GM19438 (cell line): ENCODE data around the gene MMP24OS.
"Not testable (repeated sequence)": the region's sequence is repeated elsewhere in the genome, so short reads cannot be mapped to it uniquely, and the experiment has no call there.

ENCODE experiments used
- ATAC-seq: cut with Tn5 transposase; IDR thresholded peaks from one replicate; pipeline ENCODE4 v1.9.1; 2021; ENCODE audit warnings: low read depth; ENCODE audit not compliant: unreplicated experiment

The MMP24OS gene

DNA sequence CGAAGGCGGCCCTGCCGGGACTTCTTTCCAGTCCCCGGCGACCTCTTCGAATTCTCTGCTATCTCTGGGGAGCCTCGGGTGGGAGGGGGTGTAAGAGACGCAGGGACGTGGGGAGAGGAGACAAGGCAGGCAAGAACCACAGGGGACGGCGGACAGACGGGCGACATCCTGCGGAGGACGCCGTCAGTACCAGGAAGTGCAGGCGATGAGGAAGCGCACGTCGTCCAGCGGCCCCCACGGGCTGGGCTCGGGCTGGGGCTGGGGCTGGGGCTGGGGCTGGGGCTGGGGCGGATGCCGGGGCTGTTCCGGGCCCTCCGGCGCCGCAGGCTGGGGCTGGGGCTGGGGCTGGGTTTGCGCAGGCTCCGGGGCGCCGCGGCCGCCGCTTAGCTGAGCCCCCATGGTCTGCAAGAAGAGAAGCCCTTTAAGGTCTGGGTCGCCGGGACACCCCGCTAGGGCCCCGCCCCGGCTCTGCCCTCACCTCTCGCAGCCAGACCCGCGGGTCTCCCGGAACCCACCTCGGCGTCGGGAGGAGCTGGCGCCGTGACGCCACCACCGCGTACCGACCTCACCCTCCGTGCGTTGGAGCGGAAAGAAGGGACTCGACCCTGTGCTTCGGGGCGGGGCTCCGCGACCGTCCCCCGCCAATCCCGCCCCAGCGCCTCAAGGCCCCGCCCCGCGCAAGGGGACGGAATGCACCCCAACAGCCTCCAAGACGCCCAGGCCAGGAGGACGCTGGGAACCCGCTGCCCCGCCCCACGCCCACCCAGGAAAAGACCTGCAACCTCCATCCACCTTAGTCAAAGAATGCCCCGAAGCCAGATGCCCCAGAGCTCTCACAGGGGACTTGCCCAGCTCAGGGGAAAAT is at the start of gene MMP24OS:
MMP24OS (minus strand) TSS at position 592 of the 865 bp plus-strand sequence; CDS start at position 399, 193 bp downstream.
- ATAC-seq, result peak; percentile 82

DNA sequence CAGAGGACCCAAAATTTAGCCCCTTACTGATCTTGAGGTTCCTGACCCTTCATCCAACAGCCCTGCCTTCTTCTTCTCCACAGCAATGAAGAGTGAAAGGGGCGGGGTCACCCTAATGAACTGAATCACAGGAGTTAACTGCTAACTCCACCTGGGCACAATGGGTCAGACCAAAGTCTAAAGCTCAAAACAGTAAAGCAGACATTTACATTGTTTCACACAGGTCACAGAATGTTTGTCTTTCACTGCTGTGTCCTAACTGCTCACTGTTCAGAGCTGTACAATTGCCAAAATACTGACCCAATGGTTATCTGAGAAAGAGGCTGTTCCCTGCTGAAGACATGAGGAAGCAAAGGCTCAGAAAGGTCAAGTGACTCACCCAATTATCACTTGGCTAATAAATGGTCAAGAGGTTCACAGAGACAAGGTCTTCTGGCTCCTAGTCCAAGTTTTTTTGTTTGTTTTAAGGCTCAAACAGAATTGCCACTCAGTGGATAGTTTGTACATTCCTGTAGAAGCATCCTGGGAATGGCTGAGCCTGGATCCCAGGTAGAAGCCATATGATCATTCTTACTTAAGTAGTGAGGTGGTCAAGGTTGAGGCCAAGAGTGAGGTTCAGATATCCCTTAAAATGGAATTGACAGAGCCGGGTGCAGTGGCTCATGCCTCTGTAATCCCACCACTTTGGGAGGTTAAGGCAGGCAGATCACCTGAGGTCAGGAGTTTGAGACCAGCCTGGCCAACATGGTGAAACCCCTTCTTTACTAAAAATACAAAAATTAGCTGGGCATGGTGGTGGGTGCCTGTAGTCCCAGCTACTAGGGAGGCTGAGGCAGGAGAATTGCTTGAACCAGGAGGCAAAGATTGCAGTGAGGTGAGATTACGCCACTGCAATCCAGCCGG is 49.4 kb upstream of the MMP24OS start:
- ATAC-seq, result no peak

DNA sequence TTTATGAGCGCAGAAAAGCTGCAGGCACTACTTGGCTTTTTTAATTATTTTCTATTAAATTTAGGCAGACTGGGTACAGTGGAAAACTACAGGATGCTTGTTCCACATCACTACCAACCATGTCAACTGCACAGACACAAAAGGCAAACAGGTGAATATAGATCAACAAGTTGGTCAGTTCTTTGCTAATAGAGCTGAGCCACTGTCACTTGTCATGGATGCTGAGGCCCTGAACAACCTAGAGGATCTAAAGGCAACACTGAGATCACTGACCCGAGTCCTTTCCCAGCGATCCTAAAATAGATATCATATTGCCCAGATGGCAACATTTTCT is 48.8 kb upstream of the MMP24OS start:
- ATAC-seq, result no peak

DNA sequence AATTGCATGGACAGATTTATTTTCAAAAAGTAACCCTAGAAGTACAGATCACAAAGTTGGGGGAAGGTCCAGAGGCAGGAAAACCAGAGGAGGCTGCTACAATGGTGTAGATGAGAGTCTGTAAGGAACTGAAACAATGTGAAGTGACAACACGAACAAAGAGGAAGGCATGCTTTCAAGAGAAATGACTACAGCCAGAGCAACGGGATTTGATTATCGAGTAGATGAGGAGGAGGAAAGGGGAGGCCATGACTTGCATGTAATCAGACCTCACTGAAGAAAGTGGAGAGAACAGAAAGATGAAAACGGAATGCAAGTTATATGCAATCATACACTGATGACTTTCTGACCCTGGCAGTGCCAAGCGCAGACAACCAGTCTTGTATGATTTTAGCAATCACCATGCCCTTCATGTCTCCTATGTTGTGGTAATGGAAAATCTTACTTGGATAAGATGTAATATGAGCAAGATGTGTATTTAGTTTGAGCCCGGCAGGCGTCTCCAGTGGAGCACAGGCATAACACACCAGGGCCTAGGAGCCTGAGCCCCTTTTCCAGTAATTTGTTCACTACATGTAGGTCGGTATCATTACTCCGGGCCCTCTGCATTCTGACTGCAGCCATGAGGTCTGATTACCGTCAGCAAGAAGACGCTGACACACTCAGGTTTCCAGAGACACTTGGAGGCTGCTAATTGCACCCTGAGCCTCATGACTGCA is 48.3 kb upstream of the MMP24OS start:
- ATAC-seq, result no peak

DNA sequence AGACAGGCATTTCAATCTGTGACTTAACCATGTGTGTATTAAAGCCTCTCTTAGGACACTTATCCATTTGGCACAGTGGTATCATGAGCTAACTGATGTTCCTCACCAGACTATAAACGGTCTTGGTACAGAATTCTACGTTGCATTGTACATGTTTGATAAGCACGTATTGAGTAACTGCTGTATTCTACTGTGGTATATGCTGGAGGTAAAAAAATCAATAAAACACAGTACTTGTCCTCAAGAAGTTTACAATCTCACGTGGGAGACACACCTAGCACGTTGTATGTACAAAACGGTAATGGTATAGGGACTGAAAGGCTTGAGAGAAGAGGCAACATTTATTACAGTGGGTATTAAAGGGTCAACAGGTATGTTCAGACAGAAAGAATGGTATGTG is 47.5 kb upstream of the MMP24OS start:
- no peak for ATAC-seq

DNA sequence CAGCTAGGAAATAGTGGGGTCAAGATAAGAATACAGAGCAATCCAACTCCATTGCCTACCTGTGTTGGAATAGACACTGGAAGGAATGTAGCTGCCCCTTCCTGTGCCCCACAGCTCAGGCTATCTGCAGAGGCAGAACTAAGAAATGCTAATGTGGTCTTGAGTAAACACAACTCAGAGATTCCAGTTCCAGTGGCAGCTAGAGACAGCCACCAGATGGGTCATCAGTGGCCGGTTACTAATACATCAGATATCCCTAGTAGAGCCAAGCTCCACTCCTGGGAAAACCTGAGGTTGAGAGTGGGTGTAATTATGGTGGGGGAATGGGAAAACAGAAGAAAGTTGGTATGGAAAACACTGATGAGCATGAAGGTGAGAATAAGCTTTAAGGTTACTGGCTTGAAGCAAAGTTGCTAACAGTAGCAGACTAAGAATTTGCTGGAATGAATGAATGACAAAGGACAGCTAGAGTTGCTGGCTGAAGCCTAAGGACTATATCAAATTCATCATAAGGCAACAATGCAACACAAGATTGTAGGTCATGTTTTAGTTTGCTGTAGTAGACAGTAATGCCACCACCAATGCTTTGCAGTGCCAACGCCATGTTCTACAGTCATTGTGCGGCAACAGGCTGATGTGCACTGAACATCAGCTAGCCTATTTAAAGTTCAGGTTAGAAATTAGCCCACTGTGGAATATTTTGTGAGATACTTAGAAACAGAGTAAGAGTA is 42.6 kb upstream of the MMP24OS start:
- ATAC-seq, result no peak

DNA sequence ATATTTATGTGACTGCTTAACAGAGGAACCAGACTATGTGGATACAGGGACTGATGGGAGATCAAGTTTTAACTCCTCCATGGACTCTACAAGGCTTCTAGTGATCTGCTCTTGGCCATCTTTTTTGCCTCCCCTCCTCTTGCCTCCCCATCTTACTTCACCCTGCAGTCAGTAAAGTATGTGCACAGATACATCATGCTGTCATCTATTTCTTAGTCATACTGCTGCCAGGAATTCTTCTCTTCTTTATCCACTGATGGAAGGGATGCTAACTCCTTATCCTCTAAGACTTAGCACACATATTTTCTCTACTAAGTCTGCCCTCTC is 41.9 kb upstream of the MMP24OS start:
- no peak for ATAC-seq

DNA sequence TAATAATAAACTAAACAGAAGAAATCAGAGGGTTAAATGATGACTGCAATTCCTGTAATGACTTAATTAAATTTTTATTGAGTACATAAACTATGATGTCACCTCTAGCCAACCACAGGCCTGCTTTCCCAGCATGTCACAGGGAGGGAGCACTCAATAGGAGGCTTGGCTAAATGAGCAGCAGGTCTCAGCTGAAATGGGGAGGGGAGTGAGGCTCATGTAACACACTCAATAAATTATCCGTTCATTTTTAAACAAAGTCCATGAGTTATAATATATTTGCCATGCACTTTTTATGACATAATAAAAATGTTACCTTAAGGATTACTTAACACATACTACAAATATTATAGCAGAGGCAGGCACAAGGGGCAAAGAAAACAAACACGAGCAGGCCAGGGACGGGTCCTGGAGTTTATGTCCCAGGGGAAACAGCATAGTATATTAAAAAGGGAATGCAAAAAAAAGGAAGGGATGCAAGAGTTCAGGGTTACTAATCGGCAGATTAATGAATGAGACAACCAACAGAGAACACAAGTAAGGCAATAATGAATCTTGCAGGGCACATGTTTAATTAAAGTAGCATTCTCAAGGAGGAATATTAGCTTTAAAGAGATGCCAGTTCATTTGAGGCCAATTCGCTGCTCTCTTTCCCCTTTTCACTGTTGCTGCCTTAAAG is 41.4 kb upstream of the MMP24OS start:
- no peak for ATAC-seq

DNA sequence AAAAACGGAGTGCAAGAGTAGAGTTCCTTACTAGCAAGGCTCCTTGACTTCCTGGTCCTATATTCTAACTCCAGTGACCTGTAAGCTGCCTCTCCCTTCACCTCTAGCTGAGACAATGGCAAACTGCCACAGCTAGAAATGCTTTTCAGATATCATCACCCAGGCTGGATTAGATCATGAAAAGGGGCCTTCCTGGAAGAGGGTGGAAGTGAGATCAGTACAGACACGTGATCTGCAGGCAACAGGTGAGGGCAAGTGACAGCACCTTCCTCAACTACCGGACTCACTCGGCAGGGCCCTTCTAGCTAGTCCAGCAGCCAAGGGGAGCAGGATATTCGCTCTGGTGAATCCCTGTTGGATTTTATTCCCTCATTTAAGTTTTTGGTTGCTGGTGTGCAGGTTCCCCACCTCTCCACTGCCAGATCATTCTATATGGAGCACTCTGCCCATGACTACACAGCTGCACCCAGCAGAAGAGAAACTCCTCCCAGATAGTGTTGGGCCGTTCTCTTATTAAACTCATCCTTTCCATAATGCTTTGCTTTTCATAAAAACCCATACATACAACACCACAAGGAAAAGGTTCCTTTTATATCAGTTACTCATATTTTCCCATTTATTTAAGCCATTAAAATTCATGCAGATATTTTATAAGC is 40.7 kb upstream of the MMP24OS start:
- no peak for ATAC-seq

DNA sequence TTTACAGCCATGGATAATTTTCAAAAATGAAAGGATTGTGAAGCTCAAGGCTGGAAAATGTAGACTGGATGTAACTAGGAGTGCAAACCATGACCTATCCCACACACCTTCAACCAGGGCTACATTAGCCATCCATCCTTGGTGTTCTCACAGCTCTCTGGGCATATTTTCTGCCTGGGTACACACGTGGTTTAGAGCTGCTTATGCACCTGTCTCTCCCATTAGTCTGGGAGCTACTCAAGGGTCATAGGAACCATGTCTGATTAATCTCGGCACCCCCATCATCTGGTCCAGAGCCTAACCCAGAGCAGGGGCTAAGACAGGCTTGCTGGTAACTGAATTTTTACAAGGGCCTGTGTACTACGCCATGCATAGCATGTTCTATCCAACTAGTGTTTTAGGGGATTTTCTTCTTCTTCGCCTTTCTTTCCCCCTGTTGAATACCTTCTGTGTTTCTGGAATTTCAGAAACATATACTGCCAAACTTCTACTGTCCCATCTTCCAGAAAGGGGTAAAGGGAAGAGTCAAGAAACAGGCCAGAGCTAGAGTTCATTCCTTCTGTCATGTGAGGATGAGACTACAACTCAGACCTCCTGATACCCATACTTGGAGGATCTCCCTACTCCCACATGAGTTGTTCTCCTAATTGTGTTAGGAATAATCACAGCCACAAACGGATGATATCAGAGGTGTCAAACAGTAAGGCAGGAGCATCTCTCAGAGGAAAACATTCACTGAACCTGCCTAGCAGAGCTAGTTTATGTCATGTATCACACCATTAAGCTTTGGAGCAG is 39.7 kb upstream of the MMP24OS start:
- ATAC-seq, result no peak

DNA sequence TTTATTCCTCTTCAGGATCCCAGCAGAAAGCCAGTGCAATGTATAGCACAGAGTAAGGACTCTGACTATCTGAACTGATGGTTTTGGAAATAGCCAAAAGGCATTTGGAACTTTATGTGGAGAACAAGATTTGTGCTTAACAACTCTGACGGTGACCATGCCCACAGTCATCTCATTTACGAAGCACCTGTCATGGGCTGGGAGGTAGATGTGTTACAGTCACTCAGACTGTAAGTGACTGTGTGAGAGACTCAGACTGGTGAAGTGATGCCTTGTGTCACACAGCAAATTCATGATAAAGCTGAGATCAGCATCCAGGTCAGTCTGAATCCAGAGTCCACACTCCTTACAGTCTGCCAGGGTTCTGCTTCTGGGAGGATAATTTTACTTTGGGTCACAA is 38.2 kb upstream of the MMP24OS start:
- no peak for ATAC-seq

DNA sequence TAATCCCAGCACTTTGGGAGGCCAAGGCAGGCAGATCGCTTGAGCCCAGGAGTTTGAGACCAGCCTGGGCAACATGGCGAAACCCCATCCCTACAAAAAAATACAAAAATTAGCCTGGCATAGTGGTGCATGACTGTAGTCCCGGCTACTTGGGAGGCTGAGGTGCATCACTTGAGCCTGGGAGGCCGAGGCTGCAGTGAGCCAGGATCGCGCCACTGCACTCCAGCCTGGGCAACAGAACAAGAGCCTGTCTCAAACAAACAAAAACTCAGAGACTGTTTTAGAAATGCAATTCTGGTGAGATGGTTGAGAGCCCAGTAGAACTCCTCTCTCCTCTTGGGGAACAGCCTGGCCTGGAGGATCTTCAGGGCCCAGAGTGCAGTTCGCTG is 37.7 kb upstream of the MMP24OS start:
- ATAC-seq, result not testable (repeated sequence)

DNA sequence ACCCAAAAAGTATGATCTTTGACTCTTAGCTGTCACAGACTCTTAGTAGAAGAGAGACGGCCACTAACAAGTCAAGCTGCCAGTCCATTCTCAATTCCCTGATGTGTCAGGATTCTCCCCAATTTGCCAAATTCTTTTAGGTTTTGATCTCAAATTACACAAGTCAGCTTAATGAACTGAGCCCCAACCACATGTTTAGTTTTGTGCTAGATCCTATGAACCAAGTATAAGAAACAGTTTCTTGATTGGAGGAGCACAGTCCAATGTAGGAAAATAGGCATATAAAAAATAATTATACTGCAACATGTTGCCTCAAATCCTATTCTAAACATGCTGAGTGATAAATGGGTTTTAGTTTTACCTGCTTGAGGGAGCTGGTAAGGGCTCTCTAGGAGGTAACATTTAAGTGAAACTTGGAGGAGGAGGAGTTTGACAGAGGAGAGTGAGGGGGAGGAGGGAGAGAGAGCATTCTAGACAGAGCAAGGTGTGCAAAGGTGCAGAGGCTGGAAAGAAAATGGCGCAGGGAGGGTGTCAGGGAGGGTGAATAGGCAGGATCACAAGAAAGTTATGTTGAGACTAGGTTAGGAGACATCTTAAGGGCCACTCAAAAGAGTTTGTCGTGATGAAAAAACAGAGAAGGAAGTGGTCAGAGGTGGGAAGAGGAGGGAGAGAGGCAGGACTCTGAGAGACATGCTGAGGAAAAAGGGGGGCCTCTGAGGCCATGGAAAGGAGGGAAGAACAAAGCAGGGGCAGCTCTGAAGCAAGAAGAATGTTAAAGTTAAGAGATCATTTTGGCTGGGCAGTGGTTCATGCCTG is 37.1 kb upstream of the MMP24OS start:
- ATAC-seq, result no peak

DNA sequence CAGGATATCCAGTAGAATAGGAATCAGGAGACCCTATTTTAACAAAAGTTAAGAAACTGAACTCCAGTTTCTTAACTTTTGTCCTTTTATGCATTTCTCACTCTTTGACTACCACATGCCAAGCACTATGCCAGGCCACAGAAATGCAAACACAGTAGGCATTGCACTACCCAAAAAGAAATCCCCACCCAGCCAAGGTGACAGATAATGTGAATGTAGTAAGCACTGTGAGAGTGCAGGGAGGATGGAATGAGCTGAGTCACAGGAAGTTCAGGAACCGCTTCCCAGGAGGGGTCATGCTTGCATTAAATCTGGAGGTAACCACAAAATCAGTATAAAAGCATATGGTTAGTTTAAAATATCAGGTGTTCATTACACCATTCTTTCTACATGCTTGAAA is 34.4 kb upstream of the MMP24OS start:
- ATAC-seq, result no peak

DNA sequence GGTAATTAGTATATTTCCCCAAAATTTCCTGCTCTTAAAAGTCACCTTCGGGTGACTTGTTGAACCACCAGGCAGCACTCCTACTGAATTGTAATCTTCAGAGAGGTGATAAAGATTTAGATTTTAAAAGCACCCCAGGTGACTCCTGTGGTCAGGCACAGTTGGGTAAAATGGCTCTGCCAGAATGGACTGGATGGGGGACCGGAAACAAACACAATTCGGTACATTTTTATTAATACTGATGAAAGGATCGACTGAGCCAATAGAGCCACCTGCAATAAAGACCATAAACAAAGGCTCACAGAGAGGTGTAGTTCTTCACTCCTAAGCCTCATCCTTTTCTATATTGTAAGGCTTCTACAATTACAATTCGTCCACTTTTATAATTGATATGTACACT is 33.9 kb upstream of the MMP24OS start:
- ATAC-seq, result no peak

DNA sequence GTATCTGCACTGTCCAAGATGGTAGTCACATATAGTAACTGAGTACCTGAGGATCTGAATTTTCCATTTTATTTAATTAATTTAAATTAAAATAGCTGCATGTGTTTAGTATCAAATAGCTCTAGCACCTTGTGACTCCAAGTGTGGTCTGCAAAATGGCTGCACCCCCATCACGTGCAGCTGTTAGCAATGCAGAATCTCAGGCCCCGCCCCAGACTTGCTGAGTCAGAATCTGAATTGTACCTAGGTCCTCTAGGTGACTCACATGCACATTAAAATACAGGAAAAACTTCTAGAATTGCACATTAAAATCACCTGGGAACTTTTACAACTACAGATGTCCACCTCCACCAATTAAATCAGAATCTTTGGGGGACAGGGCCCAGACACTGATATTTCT is 33.5 kb upstream of the MMP24OS start:
- ATAC-seq, result no peak

DNA sequence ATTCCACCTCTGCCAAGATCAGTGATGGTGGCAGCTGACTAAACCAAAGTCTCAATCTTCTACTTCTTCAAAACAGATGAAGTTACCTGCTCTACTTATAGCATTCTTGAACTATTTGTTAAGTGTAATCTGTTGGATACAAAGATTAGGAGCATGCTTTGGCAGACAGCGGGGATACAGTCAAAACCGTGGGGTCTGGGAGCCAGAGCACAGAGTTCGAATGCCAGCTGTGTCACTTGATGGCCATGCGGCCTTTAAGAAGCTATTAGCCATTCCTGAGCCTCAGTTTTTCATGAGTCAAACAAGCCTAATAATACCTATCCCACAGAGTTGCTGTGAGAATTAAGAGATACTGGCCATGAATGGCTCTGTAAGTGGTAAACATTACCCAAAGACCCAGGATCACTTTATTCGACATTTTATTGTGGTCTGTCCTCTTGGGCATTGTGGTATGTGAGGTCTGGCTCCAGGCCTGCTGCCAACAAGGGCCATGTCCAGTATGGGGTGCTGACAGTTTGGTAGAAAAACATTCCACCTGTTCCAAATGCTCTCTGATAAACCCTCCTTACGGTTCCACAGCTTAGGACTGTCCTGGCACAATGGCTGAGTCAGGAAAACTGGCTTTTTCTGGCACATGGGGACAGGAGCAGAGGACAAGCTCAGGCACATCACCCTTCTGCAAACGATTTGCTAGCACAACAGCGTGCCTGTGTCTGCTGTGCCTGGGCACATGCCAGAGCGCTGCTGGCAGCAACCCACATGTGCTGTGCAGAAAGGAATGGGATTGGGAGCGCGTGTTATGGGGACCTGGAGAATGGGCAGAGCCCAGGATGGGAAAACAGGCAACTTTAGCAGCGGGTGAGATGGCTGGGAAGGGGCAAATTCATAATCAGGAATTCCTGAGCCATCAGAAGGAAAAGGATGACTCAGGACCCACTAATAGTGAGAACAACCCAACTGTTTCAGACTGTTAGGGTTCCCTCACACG is 30.0 kb upstream of the MMP24OS start:
- ATAC-seq, result no peak
